HG02610 (cell line): ENCODE results near the gene OSBPL3.
A peak's percentile ranks its signal among the peaks of the same experiment; 100 is the strongest.

Experiments used
- ATAC-seq: cut with Tn5 transposase; IDR thresholded peaks from one replicate; pipeline ENCODE4 v1.9.1; 2021; ENCODE audit warnings: mild to moderate bottlenecking, moderate library complexity; ENCODE audit not compliant: unreplicated experiment

OSBPL3 gene

GRCh38 chr7:24903559-24903958 is 76.4 kb downstream of the OSBPL3 start:
- no peak for ATAC-seq

GRCh38 chr7:24902931-24903330 is 77.0 kb downstream of the OSBPL3 start:
- ATAC-seq, result no peak

- no peak for ATAC-seq
Observed at GRCh38 chr7:24902276-24902675, 77.7 kb downstream of the OSBPL3 start.

- peak; percentile 35 for ATAC-seq
Observed at GRCh38 chr7:24899905-24900304, 80.1 kb downstream of the OSBPL3 start.

- peak; percentile 1 for ATAC-seq
Observed at GRCh38 chr7:24899161-24899560, 80.8 kb downstream of the OSBPL3 start.

GRCh38 chr7:24898691-24899090 is 81.3 kb downstream of the OSBPL3 start:
- peak; percentile 56 for ATAC-seq

- peak; percentile 66 for ATAC-seq
Observed at GRCh38 chr7:24896031-24896501, 83.9 kb downstream of the OSBPL3 start.

GRCh38 chr7:24894429-24895221 is 85.4 kb downstream of the OSBPL3 start:
- no peak for ATAC-seq

GRCh38 chr7:24891311-24891735 is 88.7 kb downstream of the OSBPL3 start:
- ATAC-seq, result no peak

- ATAC-seq, result no peak
Observed at GRCh38 chr7:24889611-24890010, 90.4 kb downstream of the OSBPL3 start.

GRCh38 chr7:24888653-24889052 is 91.3 kb downstream of the OSBPL3 start:
- ATAC-seq, result no peak

- ATAC-seq, result no peak
Observed at GRCh38 chr7:24885716-24886115, 94.3 kb downstream of the OSBPL3 start.

GRCh38 chr7:24885305-24885704 is 94.7 kb downstream of the OSBPL3 start:
- no peak for ATAC-seq

GRCh38 chr7:24884401-24884800 is 95.6 kb downstream of the OSBPL3 start:
- no peak for ATAC-seq

- no peak for ATAC-seq
Observed at GRCh38 chr7:24883622-24884013, 96.4 kb downstream of the OSBPL3 start.

GRCh38 chr7:24882989-24883621 is 96.9 kb downstream of the OSBPL3 start:
- no peak for ATAC-seq

GRCh38 chr7:24881623-24882022 is 98.4 kb downstream of the OSBPL3 start:
- ATAC-seq, result no peak

- no peak for ATAC-seq
Observed at GRCh38 chr7:24880886-24881285, 99.1 kb downstream of the OSBPL3 start.

- ATAC-seq, result no peak
Observed at GRCh38 chr7:24879291-24879690, 100.7 kb downstream of the OSBPL3 start.

GRCh38 chr7:24877790-24878311 is 102.1 kb downstream of the OSBPL3 start:
- ATAC-seq, result peak; percentile 85

GRCh38 chr7:24874791-24875190 is 105.2 kb downstream of the OSBPL3 start:
- ATAC-seq, result no peak

GRCh38 chr7:24873944-24874343 is 106.0 kb downstream of the OSBPL3 start:
- no peak for ATAC-seq
